ENCODE data around the gene HOXD13.

Gene HOXD13

DNA sequence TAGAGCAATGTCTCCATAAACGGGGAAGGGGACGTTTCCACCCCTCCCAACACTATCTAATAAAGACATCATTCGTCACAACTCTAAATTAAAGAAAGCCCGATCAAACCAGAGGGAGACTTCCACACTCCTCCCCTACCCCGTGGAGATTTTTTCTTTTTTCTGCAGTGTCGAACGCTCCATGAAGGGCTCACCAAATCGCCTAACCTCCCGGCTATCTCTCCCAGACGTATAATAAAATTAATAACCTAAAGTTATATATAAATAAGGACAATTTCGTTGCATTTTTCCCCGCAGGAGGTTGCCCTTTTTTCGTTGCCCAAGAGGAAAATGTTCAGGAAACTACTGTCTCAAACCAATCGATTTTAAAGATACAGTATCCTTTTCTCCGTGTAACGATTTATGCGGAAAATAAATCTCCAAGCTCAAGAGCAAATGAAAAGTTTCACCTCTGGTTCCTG, 11.1 kb upstream of the HOXD13 start:
- no peak for DNase-seq
- Histone ChIP-seq H3K27me3 (replicated peaks; ENCODE audit: control insufficient read depth, insufficient read depth, low read length, poor library complexity, severe bottlenecking) (peaks cover 80% of the 10 kb centered on the region), H3K27ac (ENCODE audit: insufficient read depth, low read length, poor library complexity, severe bottlenecking) (no peak overlapping the region), H3K4me1 (ENCODE audit: control insufficient read depth, insufficient read depth, low read length, poor library complexity, severe bottlenecking) (peaks cover 5% of the 10 kb centered on the region), H3K4me3 (ENCODE audit: insufficient read depth, low read depth, low read length, poor library complexity, severe bottlenecking) (no peak overlapping the region), H3K36me3 (ENCODE audit: control insufficient read depth, insufficient read depth, low read length) (no peaks in the 10 kb centered on the region), H3K9me3 (ENCODE audit: control insufficient read depth, low read length) (peaks cover 25% of the 10 kb centered on the region)

DNA sequence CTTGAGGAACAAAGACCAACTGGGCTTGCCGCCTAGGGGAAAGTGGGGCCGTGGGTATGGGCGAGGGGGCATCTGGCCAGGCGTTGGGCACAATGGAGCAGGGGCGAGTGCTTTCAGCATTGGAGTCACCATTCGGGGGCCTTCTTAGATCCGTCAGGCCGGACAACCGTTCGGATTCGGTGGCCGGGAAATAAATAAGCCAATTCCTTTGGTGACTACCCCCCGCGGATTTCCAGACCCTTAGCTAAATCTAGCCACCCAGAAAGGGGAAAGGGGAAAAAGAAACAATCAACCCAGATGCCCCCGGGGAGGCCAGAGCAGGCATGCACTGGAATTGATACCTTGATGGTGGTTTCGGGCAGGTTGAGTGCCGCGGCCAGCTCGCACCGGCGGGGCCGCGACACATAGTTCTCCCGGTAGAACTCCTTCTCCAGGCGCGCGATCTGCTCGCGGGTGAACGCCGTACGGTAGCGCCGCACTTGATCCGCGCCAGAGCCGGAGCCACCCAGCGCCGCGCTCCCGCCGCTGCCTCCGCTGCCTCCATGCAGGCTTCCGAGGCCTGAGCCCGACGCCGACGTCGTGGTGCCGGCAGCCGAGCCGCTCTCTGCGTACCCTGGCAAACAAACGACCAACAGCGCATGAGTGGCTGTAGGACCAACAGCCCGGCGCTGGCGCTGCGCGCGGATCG, 10.5 kb upstream of the HOXD13 start:
- Histone ChIP-seq H3K4me1 (ENCODE audit: control insufficient read depth, insufficient read depth, low read length, poor library complexity, severe bottlenecking) (peaks cover 5% of the 10 kb centered on the region), H3K27me3 (replicated peaks; ENCODE audit: control insufficient read depth, insufficient read depth, low read length, poor library complexity, severe bottlenecking) (peaks cover 86% of the 10 kb centered on the region), H3K9me3 (ENCODE audit: control insufficient read depth, low read length) (peaks cover 25% of the 10 kb centered on the region), H3K4me3 (ENCODE audit: insufficient read depth, low read depth, low read length, poor library complexity, severe bottlenecking) (no peak overlapping the region), H3K27ac (ENCODE audit: insufficient read depth, low read length, poor library complexity, severe bottlenecking) (no peak overlapping the region), H3K36me3 (ENCODE audit: control insufficient read depth, insufficient read depth, low read length) (no peaks in the 10 kb centered on the region)
- DNase-seq: no peak

DNA sequence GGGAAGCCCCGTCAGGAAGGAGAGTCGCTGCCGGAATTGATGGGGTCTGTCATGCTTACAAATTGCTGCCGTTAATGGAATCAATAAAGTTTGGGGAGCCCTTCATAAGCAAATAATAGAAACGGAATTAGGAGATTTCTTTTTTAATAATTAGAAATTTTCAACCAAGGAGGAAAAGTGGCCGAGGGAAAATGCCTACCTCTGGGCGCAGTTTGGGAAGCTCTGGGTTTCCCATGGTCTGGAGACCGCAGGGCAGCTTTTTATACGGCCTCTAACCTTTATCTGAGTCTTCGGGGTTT, 10.0 kb upstream of the HOXD13 start:
- no peak overlapping the region for H3K27ac ChIP-seq (ENCODE audit: insufficient read depth, low read length, poor library complexity, severe bottlenecking)
- H3K4me1 ChIP-seq (ENCODE audit: control insufficient read depth, insufficient read depth, low read length, poor library complexity, severe bottlenecking): peaks cover 5% of the 10 kb centered on the region
- peaks cover 25% of the 10 kb centered on the region for H3K9me3 ChIP-seq (ENCODE audit: control insufficient read depth, low read length)
- H3K27me3 ChIP-seq (replicated peaks; ENCODE audit: control insufficient read depth, insufficient read depth, low read length, poor library complexity, severe bottlenecking): peaks cover 86% of the 10 kb centered on the region
- no peak overlapping the region for H3K4me3 ChIP-seq (ENCODE audit: insufficient read depth, low read depth, low read length, poor library complexity, severe bottlenecking)
- DNase-seq: no peak
- no peaks in the 10 kb centered on the region for H3K36me3 ChIP-seq (ENCODE audit: control insufficient read depth, insufficient read depth, low read length)

DNA sequence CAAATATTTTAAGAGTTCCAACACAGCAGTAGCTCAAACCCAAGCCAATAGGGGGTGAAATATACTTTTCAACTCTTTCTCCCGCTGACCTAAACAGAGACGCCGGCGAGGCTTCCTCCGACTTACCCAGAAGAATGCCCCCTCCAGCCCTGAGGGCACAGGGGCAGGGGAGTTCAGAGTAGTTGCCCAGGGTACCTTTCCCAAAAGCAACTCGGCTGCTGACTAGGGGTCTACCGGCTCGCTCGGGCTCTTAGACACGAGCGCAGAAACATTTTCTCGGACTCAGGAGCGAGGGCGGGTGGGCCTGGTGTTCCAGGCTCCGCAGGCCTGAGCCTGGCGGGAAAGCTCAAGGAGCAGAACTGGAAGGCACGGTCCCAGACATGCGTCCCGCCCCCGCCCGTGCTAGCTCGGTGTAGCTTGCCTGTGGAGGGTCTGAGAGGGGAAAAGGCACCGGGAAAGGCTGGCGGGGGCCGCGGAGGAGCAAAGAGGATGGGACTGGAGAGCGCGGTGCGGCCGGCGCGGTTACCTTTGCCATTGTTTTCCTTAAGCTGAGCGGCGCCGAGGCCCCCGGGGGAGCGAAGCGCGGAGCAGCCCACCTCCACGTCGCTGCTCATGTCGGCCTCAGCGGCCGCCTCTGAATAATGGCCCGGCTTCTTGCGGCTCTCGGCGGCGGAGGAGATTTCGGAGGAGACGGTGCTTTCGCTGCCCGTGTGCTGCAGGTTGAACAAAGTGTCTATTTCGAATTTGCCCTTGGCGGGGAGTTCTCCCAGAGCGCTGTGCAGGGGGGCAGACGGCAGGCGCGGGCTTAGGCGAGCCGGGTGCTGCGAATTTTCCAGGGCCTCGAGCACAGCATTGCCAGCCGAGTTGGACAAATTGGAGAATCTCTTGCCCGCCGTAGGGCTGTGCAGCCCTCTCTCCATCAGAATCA, 9.4 kb upstream of the HOXD13 start:
- peaks cover 5% of the 10 kb centered on the region for H3K4me1 ChIP-seq (ENCODE audit: control insufficient read depth, insufficient read depth, low read length, poor library complexity, severe bottlenecking)
- DNase-seq: no peak
- peaks cover 90% of the 10 kb centered on the region for H3K27me3 ChIP-seq (replicated peaks; ENCODE audit: control insufficient read depth, insufficient read depth, low read length, poor library complexity, severe bottlenecking)
- H3K4me3 ChIP-seq (ENCODE audit: insufficient read depth, low read depth, low read length, poor library complexity, severe bottlenecking): no peak overlapping the region
- H3K27ac ChIP-seq (ENCODE audit: insufficient read depth, low read length, poor library complexity, severe bottlenecking): no peak overlapping the region
- H3K9me3 ChIP-seq (ENCODE audit: control insufficient read depth, low read length): peaks cover 25% of the 10 kb centered on the region
- no peaks in the 10 kb centered on the region for H3K36me3 ChIP-seq (ENCODE audit: control insufficient read depth, insufficient read depth, low read length)

DNA sequence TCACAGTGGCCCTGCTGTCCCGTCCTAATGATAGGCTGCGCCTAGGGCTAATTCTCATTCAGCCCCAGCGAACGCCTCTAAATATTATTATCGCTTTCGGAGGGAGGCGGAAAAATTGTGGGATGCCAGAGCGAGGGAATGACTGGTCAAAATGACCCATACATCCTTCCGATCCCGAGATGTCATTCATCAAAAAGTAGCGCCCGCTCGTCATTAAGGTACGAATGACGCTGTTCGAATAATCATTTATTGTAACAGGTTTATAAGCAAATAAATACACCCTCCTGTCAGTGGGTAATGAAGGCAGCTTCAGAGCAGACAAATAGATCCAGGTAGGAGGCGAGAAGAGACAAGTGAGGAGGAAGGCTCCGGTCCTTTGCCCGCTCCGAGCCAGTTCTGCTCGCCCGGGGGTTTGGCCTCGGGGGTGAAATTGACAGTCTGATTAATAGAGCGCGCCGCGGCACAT, 8.7 kb upstream of the HOXD13 start, which contains the start of gene EVX2:
EVX2 (minus strand) TSS at position 167 of the 466 bp plus-strand sequence. CDS start 186 bp downstream, outside the sequence.
- Histone ChIP-seq H3K4me3 (ENCODE audit: insufficient read depth, low read depth, low read length, poor library complexity, severe bottlenecking) (no peak within 1 kb of the TSS), H3K9me3 (ENCODE audit: control insufficient read depth, low read length) (peaks cover 25% of the 10 kb centered on the region), H3K36me3 (ENCODE audit: control insufficient read depth, insufficient read depth, low read length) (no peaks in the 10 kb centered on the region), H3K4me1 (ENCODE audit: control insufficient read depth, insufficient read depth, low read length, poor library complexity, severe bottlenecking) (peaks cover 5% of the 10 kb centered on the region), H3K27me3 (replicated peaks; ENCODE audit: control insufficient read depth, insufficient read depth, low read length, poor library complexity, severe bottlenecking) (peaks cover 92% of the 10 kb centered on the region), H3K27ac (ENCODE audit: insufficient read depth, low read length, poor library complexity, severe bottlenecking) (no peak within 1 kb of the TSS)
- DNase-seq: no peak

DNA sequence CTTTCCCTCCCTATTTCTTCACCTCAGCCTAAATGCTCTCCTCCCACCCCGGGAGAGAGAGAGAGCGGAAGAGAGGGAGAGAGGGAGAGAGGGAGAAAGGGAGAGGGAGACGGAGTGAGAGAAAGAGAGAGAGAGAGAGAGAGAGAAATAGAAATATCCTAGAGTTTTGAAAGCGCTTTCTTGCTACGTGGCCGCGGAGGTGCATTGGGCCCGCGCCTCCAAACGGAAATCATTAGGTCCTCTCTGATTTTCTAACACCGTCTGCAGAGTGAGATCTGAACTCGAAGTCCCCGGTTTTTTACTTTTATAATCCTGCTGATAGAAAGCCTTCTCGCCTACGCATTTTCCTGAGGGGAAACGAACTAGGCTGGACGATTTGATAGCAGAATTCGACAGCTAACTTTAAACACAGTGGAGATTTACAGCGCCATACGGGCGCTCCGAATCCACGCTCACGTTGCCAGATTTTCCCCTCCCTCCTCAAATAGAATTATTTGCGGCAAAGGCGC, 7.9 kb upstream of the HOXD13 start:
- no peak overlapping the region for H3K27ac ChIP-seq (ENCODE audit: insufficient read depth, low read length, poor library complexity, severe bottlenecking)
- DNase-seq: no peak
- H3K27me3 ChIP-seq (replicated peaks; ENCODE audit: control insufficient read depth, insufficient read depth, low read length, poor library complexity, severe bottlenecking): peaks cover 92% of the 10 kb centered on the region
- no peak overlapping the region for H3K4me3 ChIP-seq (ENCODE audit: insufficient read depth, low read depth, low read length, poor library complexity, severe bottlenecking)
- H3K36me3 ChIP-seq (ENCODE audit: control insufficient read depth, insufficient read depth, low read length): no peaks in the 10 kb centered on the region
- H3K9me3 ChIP-seq (ENCODE audit: control insufficient read depth, low read length): peaks cover 25% of the 10 kb centered on the region
- H3K4me1 ChIP-seq (ENCODE audit: control insufficient read depth, insufficient read depth, low read length, poor library complexity, severe bottlenecking): no peaks in the 10 kb centered on the region

DNA sequence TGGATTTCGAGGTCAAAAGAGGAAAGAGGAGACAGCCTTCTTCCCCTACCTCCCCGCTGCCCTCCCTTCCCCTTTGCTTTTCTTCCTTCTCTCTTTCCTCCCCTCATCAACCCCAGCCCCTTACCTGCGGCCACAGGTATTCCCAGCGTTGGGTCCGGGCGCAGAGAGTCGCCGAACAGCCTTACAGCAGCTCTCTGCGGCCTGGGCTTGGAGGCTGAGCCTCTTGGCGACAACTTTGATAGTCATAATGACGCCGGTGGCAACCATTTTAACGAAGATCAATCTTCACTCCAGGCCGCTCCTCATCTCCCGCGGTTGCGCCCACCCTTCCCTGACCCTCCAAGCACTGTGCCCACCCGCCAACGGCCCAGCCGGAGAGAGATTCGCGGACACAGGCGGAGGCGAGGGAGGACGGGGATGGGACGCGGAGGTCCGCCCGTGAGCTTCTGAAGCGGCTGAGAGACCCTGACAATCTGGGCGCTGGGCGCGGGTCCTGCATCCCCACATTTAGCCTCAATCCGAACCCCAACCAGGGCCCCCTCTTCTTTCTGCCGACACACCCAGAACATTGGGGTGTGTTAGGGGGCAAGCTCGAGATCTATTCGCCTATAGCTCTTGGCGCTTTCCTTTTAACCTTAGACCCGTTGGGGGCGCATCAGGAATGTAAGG, 7.3 kb upstream of the HOXD13 start:
- Histone ChIP-seq H3K4me1 (ENCODE audit: control insufficient read depth, insufficient read depth, low read length, poor library complexity, severe bottlenecking) (no peaks in the 10 kb centered on the region), H3K27me3 (replicated peaks; ENCODE audit: control insufficient read depth, insufficient read depth, low read length, poor library complexity, severe bottlenecking) (peaks cover 94% of the 10 kb centered on the region), H3K4me3 (ENCODE audit: insufficient read depth, low read depth, low read length, poor library complexity, severe bottlenecking) (no peak overlapping the region), H3K9me3 (ENCODE audit: control insufficient read depth, low read length) (peaks cover 25% of the 10 kb centered on the region), H3K36me3 (ENCODE audit: control insufficient read depth, insufficient read depth, low read length) (no peaks in the 10 kb centered on the region), H3K27ac (ENCODE audit: insufficient read depth, low read length, poor library complexity, severe bottlenecking) (no peak overlapping the region)
- no peak for DNase-seq

DNA sequence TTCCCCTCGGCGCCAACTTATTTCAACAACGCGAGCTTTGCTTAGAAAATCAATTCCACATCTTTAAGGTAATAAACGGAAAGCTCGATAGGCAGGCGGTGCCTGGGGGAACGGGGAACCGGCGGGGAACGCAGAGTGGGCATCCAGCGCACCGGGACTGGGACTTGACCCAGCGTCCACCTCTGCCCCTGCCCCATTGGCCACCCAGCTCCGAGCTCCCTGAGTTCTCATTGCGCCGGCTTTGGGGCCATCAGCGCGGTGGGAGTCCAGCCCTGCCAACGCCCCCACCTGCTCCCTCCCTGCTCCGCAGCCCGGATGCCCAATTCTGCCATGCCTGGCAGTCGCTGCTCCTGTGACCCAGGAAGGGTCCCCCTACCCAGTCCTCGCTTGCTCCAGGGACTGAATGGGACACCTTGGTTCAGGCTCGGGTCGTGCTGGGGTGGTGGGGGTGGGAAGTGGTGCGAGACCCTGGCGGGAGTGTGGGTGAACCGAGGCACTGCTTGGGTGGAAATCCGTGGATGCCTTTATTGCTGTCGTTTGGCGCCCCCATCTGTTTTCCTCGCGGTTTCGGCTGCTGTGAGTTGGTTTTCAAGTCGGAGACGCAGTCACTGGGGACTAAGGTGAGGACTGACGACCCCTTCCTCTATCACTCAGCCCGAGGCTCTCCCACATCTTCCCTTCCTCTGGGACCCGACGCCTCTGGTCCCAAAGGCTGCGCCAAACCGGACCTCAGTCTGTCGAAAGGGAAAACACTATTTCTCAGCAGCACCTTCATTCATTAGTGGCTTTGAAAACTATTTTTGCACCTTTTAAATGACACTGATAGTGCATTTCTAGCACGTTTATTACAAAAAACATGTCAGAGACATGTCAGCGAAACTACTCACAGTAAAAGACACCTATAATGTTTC, 6.4 kb upstream of the HOXD13 start:
- no peak for DNase-seq
- Histone ChIP-seq H3K27me3 (replicated peaks; ENCODE audit: control insufficient read depth, insufficient read depth, low read length, poor library complexity, severe bottlenecking) (peaks cover 97% of the 10 kb centered on the region), H3K4me1 (ENCODE audit: control insufficient read depth, insufficient read depth, low read length, poor library complexity, severe bottlenecking) (no peaks in the 10 kb centered on the region), H3K27ac (ENCODE audit: insufficient read depth, low read length, poor library complexity, severe bottlenecking) (no peak overlapping the region), H3K4me3 (ENCODE audit: insufficient read depth, low read depth, low read length, poor library complexity, severe bottlenecking) (no peak overlapping the region), H3K36me3 (ENCODE audit: control insufficient read depth, insufficient read depth, low read length) (no peaks in the 10 kb centered on the region), H3K9me3 (ENCODE audit: control insufficient read depth, low read length) (peaks cover 22% of the 10 kb centered on the region)

Measured in effector memory CD4-positive, alpha-beta T cell (primary cell).